H1 (cell line): ENCODE data around the gene FHOD1. TPM values are rescaled to one million over a fixed set of nuclear protein-coding genes. Genes with fewer than 3 reads are reported as not detected.

Source experiments
- CTCF ChIA-PET: fragments of 300-600 bp; sonication (Branson Sonifier 250); formaldehyde crosslinking; loops from one replicate; lab custom pipeline; 2021; ENCODE audit not compliant: partially characterized antibody; lab: Charles Lee
- POLR2A ChIA-PET: fragments of 300-600 bp; sonication (Branson Sonifier 250); formaldehyde crosslinking; loops from one replicate; lab custom pipeline; 2021; ENCODE audit warnings: inconsistent platforms; ENCODE audit not compliant: partially characterized antibody; lab: Charles Lee
- DNase-seq, 2 experiments: peaks; one replicate each; pipeline versions ENCODE4 v3.0.0 to v3.0.0-alpha.2; 2010 to 2022; ENCODE audit warnings: low spot score in 2 of 2, low read depth in 1 of 2, mixed read lengths in 1 of 2
- FAIRE-seq: peaks from 2 replicates; lab custom pipeline; 2011; peaks lifted over from hg19 to GRCh38; lab: Jason Lieb, UNC
- H2AFZ ChIP-seq: 2 replicates; pipeline ENCODE4 v1.8.1; 2012; ENCODE audit warnings: low read length, inconsistent platforms
- H2AK5ac ChIP-seq: 2 replicates; pipeline ENCODE4 v1.6.1; 2013; ENCODE audit warnings: low read depth, low read length
- H2BK120ac ChIP-seq: replicated peaks from 2 replicates; pipeline ENCODE3; 2013; ENCODE audit warnings: low read depth, low read length, inconsistent platforms
- H2BK12ac ChIP-seq: 2 replicates; pipeline ENCODE4 v1.6.1; 2013; ENCODE audit warnings: low read depth, low read length
- H2BK15ac ChIP-seq: 2 replicates; pipeline ENCODE4 v1.6.1; 2013; ENCODE audit warnings: low read length
- H2BK20ac ChIP-seq: 2 replicates; pipeline ENCODE4 v1.6.1; 2013; ENCODE audit warnings: low read length
- H2BK5ac ChIP-seq: 2 replicates; pipeline ENCODE4 v1.6.1; 2013; ENCODE audit warnings: low read depth, low read length
- H3K14ac ChIP-seq: 2 replicates; pipeline ENCODE4 v1.6.1; 2013; ENCODE audit warnings: inconsistent platforms; ENCODE audit not compliant: insufficient read length
- H3K18ac ChIP-seq: 2 replicates; pipeline ENCODE4 v1.6.1; 2013; ENCODE audit warnings: low read length; ENCODE audit errors: extremely low read depth
- H3K23ac ChIP-seq: 2 replicates; pipeline ENCODE4 v1.6.1; 2013; ENCODE audit warnings: inconsistent platforms; ENCODE audit not compliant: insufficient read length
- H3K23me2 ChIP-seq: 2 replicates; pipeline ENCODE4 v1.6.1; 2013; ENCODE audit warnings: low read depth, low read length
- H3K27ac ChIP-seq: 2 replicates; pipeline ENCODE4 v1.6.1; 2011; ENCODE audit warnings: low read depth, low read length, inconsistent platforms
- H3K27me3 ChIP-seq, 4 experiments: replicated peaks in 1 of 4; 1 replicate in 1 of 4; 2 replicates in 3 of 4; pipeline versions ENCODE4 v1.6.1 to v1.8.1; 2011 to 2013; ENCODE audit warnings: low read length in 3 of 4, mild to moderate bottlenecking in 3 of 4, inconsistent platforms in 2 of 4, mixed read lengths in 2 of 4, moderate library complexity in 1 of 4; ENCODE audit not compliant: control insufficient read depth in 3 of 4, insufficient read depth in 3 of 4; ENCODE audit errors: extremely low read depth in 1 of 4
- H3K36me3 ChIP-seq, 4 experiments: 2 replicates each; pipeline versions ENCODE4 v1.6.1 to v1.8.1; 2011 to 2013; ENCODE audit warnings: mild to moderate bottlenecking in 4 of 4, low read length in 3 of 4, moderate library complexity in 2 of 4, control low read depth in 1 of 4, inconsistent platforms in 1 of 4; ENCODE audit not compliant: insufficient read depth in 4 of 4, control insufficient read depth in 2 of 4
- H3K4ac ChIP-seq: replicated peaks from 2 replicates; pipeline ENCODE3; 2013; ENCODE audit warnings: low read length, low read depth, mixed read lengths, inconsistent platforms; ENCODE audit not compliant: insufficient read length
- H3K4me1 ChIP-seq, 4 experiments: replicated peaks in 1 of 4; 1 replicate in 1 of 4; 2 replicates in 3 of 4; pipeline versions ENCODE4 v1.6.1 to v1.8.1; 2011 to 2013; ENCODE audit warnings: low read length in 3 of 4, inconsistent platforms in 2 of 4, mixed read lengths in 1 of 4; ENCODE audit not compliant: insufficient read depth in 4 of 4, control insufficient read depth in 3 of 4
- H3K4me2 ChIP-seq, 2 experiments: 2 replicates each; pipeline versions ENCODE4 v1.6.1 to v1.8.1; 2011 to 2013; ENCODE audit warnings: low read depth in 2 of 2, low read length in 2 of 2, control low read depth in 1 of 2, inconsistent platforms in 1 of 2, mild to moderate bottlenecking in 1 of 2; ENCODE audit not compliant: insufficient read depth in 1 of 2
- H3K4me3 ChIP-seq, 4 experiments: fragments of 200-600, 300-600 bp in 1 of 4; sonication (generic), shearing (Covaris generic), sonication (Bioruptor Twin) in 1 of 4; 2 replicates each; pipeline versions ENCODE4 v1.5.1 to v1.8.1; 2011 to 2016; ENCODE audit warnings: low read length in 4 of 4, low read depth in 3 of 4, control low read depth in 2 of 4, inconsistent platforms in 2 of 4, mild to moderate bottlenecking in 2 of 4, mixed read lengths in 1 of 4, moderate library complexity in 1 of 4; ENCODE audit not compliant: insufficient read depth in 2 of 4; ENCODE audit errors: extremely low read depth in 1 of 4
- H3K56ac ChIP-seq: replicated peaks from 2 replicates; pipeline ENCODE3; 2013; ENCODE audit warnings: low read depth, mild to moderate bottlenecking, mixed read lengths, low read length, inconsistent platforms; ENCODE audit not compliant: insufficient read length
- H3K79me1 ChIP-seq: 2 replicates; pipeline ENCODE4 v1.6.1; 2013; ENCODE audit warnings: low read depth, low read length, control low read depth
- H3K79me2 ChIP-seq, 2 experiments: 2 replicates each; pipeline versions ENCODE4 v1.6.1 to v1.8.1; 2012 to 2013; ENCODE audit warnings: low read length in 2 of 2, mild to moderate bottlenecking in 2 of 2, inconsistent platforms in 1 of 2; ENCODE audit not compliant: insufficient read depth in 2 of 2, control insufficient read depth in 1 of 2
- H3K9ac ChIP-seq, 4 experiments: replicated peaks in 1 of 4; 1 replicate in 1 of 4; 2 replicates in 3 of 4; pipeline versions ENCODE4 v1.6.1 to v1.8.1; 2011 to 2013; ENCODE audit warnings: low read depth in 3 of 4, low read length in 3 of 4, control low read depth in 2 of 4, mild to moderate bottlenecking in 2 of 4, moderate library complexity in 2 of 4, inconsistent platforms in 1 of 4; ENCODE audit errors: extremely low read depth in 1 of 4
- H3K9me3 ChIP-seq, 2 experiments: 2 replicates each; pipeline versions ENCODE4 v1.6.1 to v1.8.1; 2012 to 2013; ENCODE audit warnings: mild to moderate bottlenecking in 2 of 2, moderate library complexity in 2 of 2, control low read depth in 1 of 2, inconsistent platforms in 1 of 2, low read depth in 1 of 2, low read length in 1 of 2, mixed read lengths in 1 of 2; ENCODE audit not compliant: insufficient read depth in 2 of 2
- H4K20me1 ChIP-seq, 2 experiments: replicated peaks in 1 of 2; 2 replicates each; pipeline versions ENCODE3 to v1.8.1; 2011 to 2013; ENCODE audit warnings: inconsistent platforms in 2 of 2, low read length in 2 of 2, mild to moderate bottlenecking in 1 of 2; ENCODE audit not compliant: insufficient read depth in 2 of 2, control insufficient read depth in 1 of 2
- H4K5ac ChIP-seq: 2 replicates; pipeline ENCODE4 v1.6.1; 2013; ENCODE audit warnings: low read length, low read depth, mixed read lengths, inconsistent platforms; ENCODE audit not compliant: insufficient read length
- H4K8ac ChIP-seq: 2 replicates; pipeline ENCODE4 v1.8.0; 2013; ENCODE audit warnings: mild to moderate bottlenecking, moderate library complexity, low read length, inconsistent platforms; ENCODE audit not compliant: insufficient read depth; ENCODE audit errors: extremely low read depth
- H4K91ac ChIP-seq: replicated peaks from 2 replicates; pipeline ENCODE3; 2013; ENCODE audit warnings: low read length, mixed read lengths, inconsistent platforms; ENCODE audit not compliant: insufficient read length
- CHD2 ChIP-seq: IDR thresholded peaks from 2 replicates; pipeline ENCODE4 v1.6.1; 2012; ENCODE audit warnings: low read length, improper control_type of control experiment
- E2F6 ChIP-seq: IDR thresholded peaks from 2 replicates; pipeline ENCODE4 v1.6.1; 2012; ENCODE audit warnings: inconsistent platforms
- FOSL1 ChIP-seq: IDR thresholded peaks from 2 replicates; pipeline ENCODE4 v1.6.1; 2011; ENCODE audit warnings: mild to moderate bottlenecking, low read depth, low read length, moderate library complexity; ENCODE audit not compliant: insufficient read depth
- MAX ChIP-seq: IDR thresholded peaks from 2 replicates; pipeline ENCODE4 v1.6.1; 2012; ENCODE audit warnings: inconsistent platforms
- NRF1 ChIP-seq: IDR thresholded peaks from 2 replicates; pipeline ENCODE4 v1.6.1; 2011; ENCODE audit warnings: mild to moderate bottlenecking, low read depth, low read length, improper control_type of control experiment
- SP4 ChIP-seq: IDR thresholded peaks from 2 replicates; pipeline ENCODE4 v1.6.1; 2012; ENCODE audit warnings: low read length, inconsistent platforms
- TAF1 ChIP-seq: IDR thresholded peaks from 2 replicates; pipeline ENCODE4 v1.6.1; 2011; ENCODE audit warnings: mild to moderate bottlenecking, low read depth, low read length
- WGBS, 2 experiments: shearing (Covaris generic) in 1 of 2; methylation state at CpG; one replicate each; pipeline versions ENCODE4 v1.1.6 to v1.1.7; 2013 to 2015; ENCODE audit warnings: low lambda C conversion rate in 2 of 2, mixed read lengths in 2 of 2, inconsistent platforms in 1 of 2, low coverage in 1 of 2, missing lambda C conversion rate in 1 of 2; ENCODE audit not compliant: insufficient replicate concordance in 2 of 2, insufficient coverage in 1 of 2, insufficient read length in 1 of 2; ENCODE audit errors: extremely low coverage in 1 of 2, missing lambda C conversion rate in 1 of 2; 5-methylcytosine and 5-hydroxymethylcytosine counted together
- long read RNA-seq, 2 experiments: library from RNA in 1 of 2; library from capped mRNA in 1 of 2; stranded (forward); transcript quantifications; one replicate each; pipeline ENCODE4 v2.0.0, GENCODE V29; 2021; ENCODE audit warnings: inconsistent platforms in 1 of 2
- polyA minus RNA-seq, 3 experiments: library from RNA; depleted of rRNA, polyadenylated mRNA; stranded (reverse); fragments of >200 nt; gene quantifications; 1 replicate in 2 of 3; 2 replicates in 1 of 3; pipeline ENCODE4 v1.2.3, GENCODE V29; 2011
- polyA plus RNA-seq, 7 experiments: library from polyadenylated mRNA; depleted of rRNA in 3 of 7; stranded (reverse) in 5 of 7; unstranded in 2 of 7; fragments of >200 nt in 5 of 7; fragments of 200-250 nt in 2 of 7; gene quantifications; 1 replicate in 5 of 7; 2 replicates in 1 of 7; 4 replicates in 1 of 7; pipeline versions ENCODE4 v1.2.1 to v1.2.3, GENCODE V29; 2011 to 2013; ENCODE audit warnings: missing spikeins in 2 of 7, mixed read lengths in 2 of 7
- total RNA-seq: library from RNA; stranded (reverse); fragmentation: NEBNext Ultra II Directional; extraction: Animal tissue kit (Norgen Biotek cat#: 25700); gene quantifications from 2 replicates; pipeline ENCODE4 v1.2.1, GENCODE V29; 2021

FHOD1 gene
- total RNA-seq (55.4 and 60.7 TPM in 2 replicates), polyA plus RNA-seq (2011; rRNA removed) (31.3 and 49.1 TPM in 2 replicates), polyA minus RNA-seq (2011; rRNA and poly(A)+ RNA removed) (16.5 and 38.8 TPM in 2 replicates)
- 37.0 TPM for polyA plus RNA-seq (2011; cell fraction: cytosol; rRNA removed)
- 265 TPM for polyA plus RNA-seq (2011; cell fraction: nucleus; rRNA removed)
- polyA plus RNA-seq (2012, experiment 1 of 2), result 61.4 to 64.9 TPM (median 62.6 TPM) in 4 replicates
- polyA plus RNA-seq (2012, experiment 2 of 2), result 45.5 TPM
- 52.4 TPM for polyA plus RNA-seq (2013, experiment 1 of 2)
- polyA plus RNA-seq (2013, experiment 2 of 2), result 54.1 TPM
- 17.6 TPM for polyA minus RNA-seq (2011; cell fraction: cytosol; rRNA and poly(A)+ RNA removed)
- 47.7 TPM for polyA minus RNA-seq (2011; cell fraction: nucleus; rRNA and poly(A)+ RNA removed)
- long read RNA-seq, experiment 1, partial matches to known transcripts, result 15 of 18 reads
- long read RNA-seq, experiment 1, other reads (novel, unspliced or antisense), result 1 of 18 reads
- long read RNA-seq, experiment 2, result 0 reads

GRCh38 chr16:67247192-67248072 lies at the start of gene FHOD1:
Gene FHOD1, minus strand, starts transcription at chr16:67247481. Its CDS starts 71 bp downstream, at chr16:67247410.
- no peak within 1 kb of the TSS for H2AK5ac ChIP-seq
- peaks cover 12% of the 10 kb centered on the region; the same call in 1 of the 2 replicates for H3K23me2 ChIP-seq
- peak within 1 kb of the TSS; percentile 77 for H3K56ac ChIP-seq
- peak within 1 kb of the TSS; percentile 47 to 74 (median 66); a peak in 6 of 7 replicates for H3K9ac ChIP-seq
- no peak within 1 kb of the TSS for H3K23ac ChIP-seq
- peak within 1 kb of the TSS; percentile 2 for H4K5ac ChIP-seq
- H3K27me3 ChIP-seq, result peaks cover 0 to 21% (median 13%) of the 10 kb centered on the region in 4 experiments; a peak in 5 of 7 replicates
- peaks cover 0 to under 1% of the 10 kb centered on the region in 2 experiments for H4K20me1 ChIP-seq
- H2BK20ac ChIP-seq, result no peak within 1 kb of the TSS
- peak within 1 kb of the TSS; percentile 87 for H4K8ac ChIP-seq
- FAIRE-seq (no peak), DNase-seq (peak; percentile 84 to 100)
- H3K9me3 ChIP-seq, result no peaks in the 10 kb centered on the region
- H3K14ac ChIP-seq, result no peak within 1 kb of the TSS
- peak within 1 kb of the TSS; percentile 92 to 95 for H3K4me2 ChIP-seq
- H3K36me3 ChIP-seq, result no peaks in the 10 kb centered on the region
- H3K4me3 ChIP-seq, result peak within 1 kb of the TSS; percentile 67 to 87 (median 70)
- CTCF ChIA-PET, result interaction anchor here (0.8 to 4.4 kb wide), 18 partner anchors 9 to 198 kb away, joined by 3 to 33 read pairs (median 4); partner anchors contain the start of genes B3GNT9, KCTD19 and LRRC36
- H3K4ac ChIP-seq, result peak within 1 kb of the TSS; percentile 62
- no peak within 1 kb of the TSS for H2AFZ ChIP-seq
- H3K4me1 ChIP-seq, result peaks cover 9 to 30% (median 13%) of the 10 kb centered on the region in 4 experiments
- peak within 1 kb of the TSS; percentile 57 for H4K91ac ChIP-seq
- H3K27ac ChIP-seq, result peak within 1 kb of the TSS; percentile 85
- H3K79me2 ChIP-seq, result peaks cover 0 to 21% of the 10 kb centered on the region in 2 experiments; a peak in 2 of 4 replicates
- no peak within 1 kb of the TSS for H2BK120ac ChIP-seq
- H3K79me1 ChIP-seq, result peaks cover 8% of the 10 kb centered on the region
- POLR2A ChIA-PET, result interaction anchor here (0.6 to 6.8 kb wide), 21 partner anchors 11 to 96 kb away, joined by 3 to 111 read pairs (median 4); partner anchors contain the start of genes ELMO3 and TMEM208
- H2BK15ac ChIP-seq, result 0 out of 2 replicates have a peak within 1 kb of the TSS, but pooled peaks have one; percentile 0
- H3K18ac ChIP-seq, result peak within 1 kb of the TSS; percentile 90
- WGBS, 2 experiments, result 2% methylated on average over 37 of the region's 60 CpGs; no CpG with 5 or more reads in 1 of the 2 experiments
- H2BK12ac ChIP-seq, result 0 out of 2 replicates have a peak within 1 kb of the TSS, but pooled peaks have one; percentile 52
- H2BK5ac ChIP-seq, result peak within 1 kb of the TSS; percentile 96; the same call in 1 of the 2 replicates
- TF ChIP-seq SP4, result 0 out of 2 replicates have a peak, but pooled peaks have one; percentile 21
- TF ChIP-seq FOSL1, result no peak
- peak; percentile 67 for TF ChIP-seq TAF1
- TF ChIP-seq NRF1, result no peak
- TF ChIP-seq CHD2, result peak; percentile 74
- TF ChIP-seq MAX, result peak; percentile 85
- TF ChIP-seq E2F6, result peak; percentile 99
